SJCRH30 (cell line): ENCODE measurements around the gene LOC128125822.
"Not testable (repeated sequence)": the region's sequence is repeated elsewhere in the genome, so short reads cannot be mapped to it uniquely, and the experiment has no call there.

Experiments
- DNase-seq, 2 experiments: peaks; one replicate each; pipeline ENCODE4 v3.0.0-alpha.2; 2015 to 2020
- H3K27ac ChIP-seq: fragments of 250-450 bp; sonication (Bioruptor Pico); 2 replicates; pipeline ENCODE4 v1.5.1; 2020; ENCODE audit warnings: mild to moderate bottlenecking, moderate library complexity
- H3K27me3 ChIP-seq: fragments of 250-450 bp; sonication (Bioruptor Pico); 2 replicates; pipeline ENCODE4 v1.5.1; 2020; ENCODE audit warnings: mild to moderate bottlenecking, moderate library complexity
- H3K36me3 ChIP-seq: fragments of 250-450 bp; sonication (Bioruptor Pico); 2 replicates; pipeline ENCODE4 v1.5.1; 2020; ENCODE audit warnings: mild to moderate bottlenecking, moderate library complexity
- H3K4me1 ChIP-seq: fragments of 250-450 bp; sonication (Bioruptor Pico); 2 replicates; pipeline ENCODE4 v1.5.1; 2020; ENCODE audit warnings: mild to moderate bottlenecking, moderate library complexity
- H3K4me3 ChIP-seq: fragments of 250-450 bp; sonication (Bioruptor Pico); 2 replicates; pipeline ENCODE4 v1.5.1; 2020; ENCODE audit warnings: mild to moderate bottlenecking, moderate library complexity
- H3K9me3 ChIP-seq: fragments of 250-450 bp; sonication (Bioruptor Pico); replicated peaks from 2 replicates; pipeline ENCODE4 v1.5.1; 2020; ENCODE audit warnings: mild to moderate bottlenecking, moderate library complexity

Gene LOC128125822

DNA sequence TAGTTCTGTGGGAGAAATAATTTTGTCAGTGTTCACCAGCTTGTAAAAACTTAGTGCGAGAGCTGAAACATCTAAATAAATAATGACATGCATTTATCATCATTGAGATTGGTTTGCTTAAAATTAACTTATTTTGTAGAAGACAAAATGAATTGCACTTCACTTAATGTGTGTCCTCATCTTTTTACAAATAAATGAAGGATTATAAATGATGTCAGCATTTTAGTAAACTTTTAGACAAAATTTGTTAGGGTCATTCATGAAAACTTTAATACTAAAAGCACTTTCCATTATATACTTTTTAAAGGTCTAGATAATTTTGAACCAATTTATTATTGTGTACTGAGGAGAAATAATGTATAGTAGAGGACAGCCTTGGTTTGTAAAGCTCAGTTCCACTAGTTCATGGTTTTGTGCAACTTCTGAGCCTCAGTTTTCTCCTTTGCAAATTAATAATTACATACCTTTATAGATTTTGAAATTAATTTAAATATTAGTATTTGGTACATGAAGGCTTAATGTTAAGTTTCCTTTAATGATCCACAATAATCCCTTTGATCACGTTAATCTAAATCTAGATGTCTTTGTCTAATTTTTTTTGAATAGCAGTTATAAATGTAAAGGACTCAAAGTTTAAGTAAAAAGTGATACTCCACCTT lies 9.2 kb downstream of the LOC128125822 start:
- Histone ChIP-seq H3K27ac (no peak overlapping the region), H3K4me3 (no peak overlapping the region), H3K27me3 (no peaks in the 10 kb centered on the region), H3K36me3 (peaks cover 58% of the 10 kb centered on the region), H3K9me3 (no peaks in the 10 kb centered on the region), H3K4me1 (no peaks in the 10 kb centered on the region)
- DNase-seq: no peak

GRCh38 chr6:63582579-63583231 lies 10.4 kb downstream of the LOC128125822 start:
- DNase-seq: no peak
- H3K27me3 ChIP-seq: no peaks in the 10 kb centered on the region
- no peak overlapping the region for H3K27ac ChIP-seq
- no peaks in the 10 kb centered on the region for H3K9me3 ChIP-seq
- H3K4me3 ChIP-seq: no peak overlapping the region
- no peaks in the 10 kb centered on the region for H3K4me1 ChIP-seq
- peaks cover 48% of the 10 kb centered on the region for H3K36me3 ChIP-seq

DNA sequence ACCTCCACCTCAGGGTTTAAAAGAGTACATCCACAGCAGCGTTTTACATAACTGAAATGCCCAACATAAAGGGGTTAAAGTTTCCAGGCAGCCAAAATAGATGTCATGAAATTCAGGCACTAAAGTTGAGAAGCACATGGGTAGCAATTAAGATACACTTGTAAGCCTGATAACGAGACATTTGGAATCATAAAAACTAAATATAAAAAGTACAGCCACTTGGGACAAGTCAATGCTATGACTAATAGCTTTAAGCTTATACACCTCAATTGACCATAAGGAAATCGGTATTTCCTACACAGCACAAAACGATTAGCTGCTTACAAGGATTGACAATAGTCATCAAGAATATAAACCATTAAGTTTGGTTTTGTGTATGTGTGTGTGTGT lies 11.8 kb downstream of the LOC128125822 start:
- no peaks in the 10 kb centered on the region for H3K4me1 ChIP-seq
- H3K36me3 ChIP-seq: peaks cover 33% of the 10 kb centered on the region
- H3K4me3 ChIP-seq: no peak overlapping the region
- H3K27me3 ChIP-seq: no peaks in the 10 kb centered on the region
- no peaks in the 10 kb centered on the region for H3K9me3 ChIP-seq
- H3K27ac ChIP-seq: no peak overlapping the region
- no peak for DNase-seq

DNA sequence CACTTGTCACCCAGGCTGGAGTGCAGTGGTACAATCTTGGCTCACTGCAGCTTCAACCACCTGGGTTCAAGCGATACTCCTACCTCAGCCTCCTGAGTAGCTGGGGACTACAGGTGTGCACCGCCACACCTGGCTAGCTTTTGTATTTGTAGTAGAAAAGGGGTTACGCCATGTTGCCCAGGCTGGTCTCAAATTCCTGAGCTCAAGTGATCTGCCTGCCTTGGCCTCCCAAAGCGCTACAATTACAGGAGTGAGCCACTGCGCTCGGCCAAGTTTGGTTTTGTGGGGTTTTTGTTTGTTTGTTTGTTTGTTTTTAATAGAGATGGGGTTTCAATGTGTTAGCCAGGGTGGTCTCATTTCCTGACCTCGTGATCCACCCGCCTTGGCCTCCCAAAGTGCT lies 12.3 kb downstream of the LOC128125822 start:
- DNase-seq: no peak
- Histone ChIP-seq H3K36me3 (peaks cover 29% of the 10 kb centered on the region), H3K27ac (no peak overlapping the region), H3K4me3 (no peak overlapping the region), H3K9me3 (no peaks in the 10 kb centered on the region), H3K4me1 (no peaks in the 10 kb centered on the region), H3K27me3 (no peaks in the 10 kb centered on the region)

DNA sequence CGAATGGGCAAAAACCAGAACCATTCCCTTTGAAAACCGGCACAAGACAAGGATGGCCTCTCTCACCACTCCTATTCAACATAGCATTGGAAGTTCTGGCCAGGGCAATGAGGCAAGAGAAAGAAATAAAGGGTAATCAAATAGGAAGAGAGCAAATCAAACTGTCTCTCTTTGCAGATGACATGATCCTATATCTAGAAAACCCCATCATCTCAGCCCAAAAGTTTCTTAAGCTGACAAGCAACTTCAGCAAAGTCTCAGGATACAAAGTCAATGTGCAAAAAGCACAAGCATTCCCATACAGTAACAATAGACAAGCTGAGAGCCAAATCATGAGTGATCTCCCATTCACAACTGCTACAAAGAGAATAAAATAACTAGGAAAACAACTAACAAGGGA lies 13.4 kb downstream of the LOC128125822 start:
- H3K4me3 ChIP-seq, H3K27ac ChIP-seq, H3K27me3 ChIP-seq, H3K4me1 ChIP-seq, DNase-seq, H3K9me3 ChIP-seq: not testable (repeated sequence)
- peaks cover 18% of the 10 kb centered on the region for H3K36me3 ChIP-seq

GRCh38 chr6:63589952-63590411 lies 17.7 kb downstream of the LOC128125822 start:
- Histone ChIP-seq H3K27ac (no peak overlapping the region), H3K9me3 (no peaks in the 10 kb centered on the region), H3K36me3 (no peaks in the 10 kb centered on the region), H3K4me3 (no peak overlapping the region), H3K4me1 (no peaks in the 10 kb centered on the region), H3K27me3 (no peaks in the 10 kb centered on the region)
- no peak for DNase-seq

GRCh38 chr6:63592886-63593285 lies 20.6 kb downstream of the LOC128125822 start:
- Histone ChIP-seq H3K36me3 (no peaks in the 10 kb centered on the region), H3K4me3 (no peak overlapping the region), H3K27me3 (no peaks in the 10 kb centered on the region), H3K9me3 (no peaks in the 10 kb centered on the region), H3K4me1 (peaks cover 2% of the 10 kb centered on the region; the same call in 1 of the 2 replicates), H3K27ac (no peak overlapping the region)
- no peak for DNase-seq

- Histone ChIP-seq H3K36me3 (no peaks in the 10 kb centered on the region), H3K4me3 (peak overlapping the region; percentile 40), H3K27me3 (no peaks in the 10 kb centered on the region), H3K27ac (no peak overlapping the region), H3K4me1 (peaks cover 3% of the 10 kb centered on the region; the same call in 1 of the 2 replicates), H3K9me3 (no peaks in the 10 kb centered on the region)
- no peak for DNase-seq
Observed at GRCh38 chr6:63597141-63598048, 25.1 kb downstream of the LOC128125822 start.

GRCh38 chr6:63598049-63599036 lies 26.1 kb downstream of the LOC128125822 start:
- Histone ChIP-seq H3K36me3 (no peaks in the 10 kb centered on the region), H3K27me3 (no peaks in the 10 kb centered on the region), H3K4me1 (peaks cover 3% of the 10 kb centered on the region; the same call in 1 of the 2 replicates), H3K9me3 (no peaks in the 10 kb centered on the region), H3K27ac (no peak overlapping the region), H3K4me3 (peak overlapping the region; percentile 40)
- peak; percentile 61 to 79 for DNase-seq

- DNase-seq: no peak
- Histone ChIP-seq H3K4me1 (peaks cover 3% of the 10 kb centered on the region; the same call in 1 of the 2 replicates), H3K9me3 (no peaks in the 10 kb centered on the region), H3K36me3 (no peaks in the 10 kb centered on the region), H3K27ac (no peak overlapping the region), H3K27me3 (no peaks in the 10 kb centered on the region), H3K4me3 (no peak overlapping the region)
Observed at GRCh38 chr6:63599243-63599642, 27.0 kb downstream of the LOC128125822 start.

- no peak for DNase-seq
- Histone ChIP-seq H3K27me3 (no peaks in the 10 kb centered on the region), H3K27ac (no peak overlapping the region), H3K9me3 (no peaks in the 10 kb centered on the region), H3K4me3 (no peak overlapping the region), H3K36me3 (no peaks in the 10 kb centered on the region), H3K4me1 (peaks cover 3% of the 10 kb centered on the region; the same call in 1 of the 2 replicates)
Observed at GRCh38 chr6:63600136-63600535, 27.9 kb downstream of the LOC128125822 start.

- no peak overlapping the region for H3K27ac ChIP-seq
- no peak overlapping the region for H3K4me3 ChIP-seq
- no peaks in the 10 kb centered on the region for H3K36me3 ChIP-seq
- H3K9me3 ChIP-seq: no peaks in the 10 kb centered on the region
- H3K4me1 ChIP-seq: no peaks in the 10 kb centered on the region
- H3K27me3 ChIP-seq: 0 out of 2 replicates have a peak, but pooled peaks cover 2% of the 10 kb centered on the region
- DNase-seq: no peak
Observed at GRCh38 chr6:63609231-63609630, 37.0 kb downstream of the LOC128125822 start.

DNA sequence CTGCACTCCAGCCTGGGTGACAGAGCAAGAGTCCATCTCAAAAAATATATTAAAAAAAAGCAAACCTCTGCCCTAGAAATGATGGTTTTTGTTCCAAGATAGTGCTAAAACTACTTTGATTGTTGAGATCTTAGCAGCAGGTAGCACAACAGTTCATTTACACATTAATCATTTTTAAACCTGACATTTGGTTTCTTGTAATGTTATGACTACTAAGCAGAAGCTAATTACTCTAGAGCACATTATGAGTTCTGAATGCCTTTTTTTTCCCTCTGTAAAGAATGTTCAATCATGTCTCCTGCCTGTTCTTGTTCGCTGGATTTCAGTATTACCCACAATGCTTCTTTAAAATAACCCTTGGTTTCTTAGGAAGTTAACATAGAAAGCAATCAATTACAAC lies 38.7 kb downstream of the LOC128125822 start:
- H3K36me3 ChIP-seq: no peaks in the 10 kb centered on the region
- 0 out of 2 replicates have a peak, but pooled peaks cover 2% of the 10 kb centered on the region for H3K27me3 ChIP-seq
- H3K9me3 ChIP-seq: no peaks in the 10 kb centered on the region
- DNase-seq: no peak
- H3K4me1 ChIP-seq: no peaks in the 10 kb centered on the region
- H3K4me3 ChIP-seq: no peak overlapping the region
- H3K27ac ChIP-seq: no peak overlapping the region

- DNase-seq: no peak
- H3K4me1 ChIP-seq: no peaks in the 10 kb centered on the region
- no peak overlapping the region for H3K27ac ChIP-seq
- 0 out of 2 replicates have a peak, but pooled peaks cover 2% of the 10 kb centered on the region for H3K27me3 ChIP-seq
- no peaks in the 10 kb centered on the region for H3K9me3 ChIP-seq
- H3K4me3 ChIP-seq: no peak overlapping the region
- no peaks in the 10 kb centered on the region for H3K36me3 ChIP-seq
Observed at GRCh38 chr6:63611560-63611959, 39.3 kb downstream of the LOC128125822 start.
